ENCODE measurements around the gene CUL4B. TPM values are rescaled to one million over a fixed set of nuclear protein-coding genes. Genes with fewer than 3 reads are reported as not detected.

CUL4B gene
- total and polyA plus RNA-seq, 2 donors (not counting 3 experiments of a cell fraction or from before 2014, with no cell fraction given), result 22.2 to 90.0 TPM

- TF ChIP-seq POLR2A (IDR thresholded peaks at IDR 0.05; ENCODE audit: low read depth, low read length) (peak; percentile 2), FOS (IDR thresholded peaks at IDR 0.05; ENCODE audit: borderline replicate concordance, insufficient read depth, low read length) (no peak)
- H3K9me1 ChIP-seq (replicated peaks; ENCODE audit: control insufficient read depth, extremely low read depth, insufficient read depth, low read length), result no peaks in the 10 kb centered on the region
- H3K9ac ChIP-seq (replicated peaks; ENCODE audit: extremely low read depth, insufficient read depth, low read length), result peak overlapping the region; percentile 86
- H3K4me1 ChIP-seq (ENCODE audit: control insufficient read depth, extremely low read depth, insufficient read depth, low read length), result peaks cover 10% of the 10 kb centered on the region
- peak overlapping the region; percentile 76 to 83 (median 79) for H3K4me3 ChIP-seq (replicated peaks in 1 of 3; ENCODE audit: insufficient read depth in 1 of 3, low read depth in 1 of 3, low read length in 3 of 3)
- H3K4me2 ChIP-seq (ENCODE audit: insufficient read depth, low read length), result peak overlapping the region; percentile 94
- BruUV-seq (replicated peaks), result TSS peak; percentile 81
- peak overlapping the region; percentile 72 for H3K27ac ChIP-seq (ENCODE audit: insufficient read depth, low read depth, low read length)
- no peaks in the 10 kb centered on the region for H3K27me3 ChIP-seq (ENCODE audit: control insufficient read depth in 2 of 2, insufficient read depth in 2 of 2, low read length in 2 of 2)
- H3K9me3 ChIP-seq (replicated peaks; ENCODE audit: control insufficient read depth, insufficient read depth, low read length), result no peaks in the 10 kb centered on the region
- H2AFZ ChIP-seq (ENCODE audit: low read depth, low read length), result no peak overlapping the region
- H3K36me3 ChIP-seq (ENCODE audit: control insufficient read depth in 2 of 2, extremely low read depth in 1 of 2, insufficient read depth in 2 of 2, low read length in 2 of 2), result peaks cover 0 to 3% of the 10 kb centered on the region in 2 experiments
- FAIRE-seq, result no peak
- peak; percentile 45 for DNase-seq (ENCODE audit: low read depth, low spot score)
- peaks cover 29% of the 10 kb centered on the region for H3K79me2 ChIP-seq (ENCODE audit: control insufficient read depth, insufficient read depth, low read length)
- ChIA-PET CTCF (interaction anchor here (1.1 kb wide), 1 partner anchor 14 kb away, joined by 3 read pairs; no protein-coding TSS in a partner anchor), POLR2A (interaction anchor here (0.7 to 2.0 kb wide), 5 partner anchors 10 to 68 kb away, joined by 3 to 17 read pairs (median 6); partner anchors contain the start of gene CUL4B)
- dilution Hi-C loops (cut with MboI; ENCODE audit: extremely low pct_ligation_motif_present, low sequenced_read_pairs) (no loop called here), intact Hi-C loops (cut with micrococcal nuclease) (loop anchor here (2.0 to 5.0 kb wide), 4 partner anchors 26 to 166 kb away; partner anchors contain the start of gene C1GALT1C1)
- no peaks in the 10 kb centered on the region for H4K20me1 ChIP-seq (replicated peaks; ENCODE audit: control insufficient read depth, extremely low read depth, insufficient read depth, low read length)
Observed at GRCh38 chrX:120604361-120604782, 43.6 kb upstream of the CUL4B start.

GRCh38 chrX:120603707-120604360 lies 43.1 kb upstream of the CUL4B start, which contains the start of gene MCTS1:
Gene MCTS1 (plus strand): TSS chrX:120604101. CDS start chrX:120604237, 136 bp downstream.
- peak within 1 kb of the TSS; percentile 94 for H3K4me2 ChIP-seq (ENCODE audit: insufficient read depth, low read length)
- H3K27me3 ChIP-seq (ENCODE audit: control insufficient read depth in 2 of 2, insufficient read depth in 2 of 2, low read length in 2 of 2), result no peaks in the 10 kb centered on the region
- dilution Hi-C loops (cut with MboI; ENCODE audit: extremely low pct_ligation_motif_present, low sequenced_read_pairs), result no loop called here
- H3K27ac ChIP-seq (ENCODE audit: insufficient read depth, low read depth, low read length), result peak within 1 kb of the TSS; percentile 72
- TF ChIP-seq POLR2A (IDR thresholded peaks at IDR 0.05; ENCODE audit: low read depth, low read length) (no peak), POLR2AphosphoS5 (IDR thresholded peaks at IDR 0.05; ENCODE audit: insufficient read depth, low read depth, low read length) (peak; percentile 52)
- no peaks in the 10 kb centered on the region for H3K9me3 ChIP-seq (replicated peaks; ENCODE audit: control insufficient read depth, insufficient read depth, low read length)
- peak within 1 kb of the TSS; percentile 86 for H3K9ac ChIP-seq (replicated peaks; ENCODE audit: extremely low read depth, insufficient read depth, low read length)
- peak within 1 kb of the TSS; percentile 76 to 83 (median 79) for H3K4me3 ChIP-seq (replicated peaks in 1 of 3; ENCODE audit: insufficient read depth in 1 of 3, low read depth in 1 of 3, low read length in 3 of 3)
- BruUV-seq (replicated peaks), result no TSS peak
- no peaks in the 10 kb centered on the region for H4K20me1 ChIP-seq (replicated peaks; ENCODE audit: control insufficient read depth, extremely low read depth, insufficient read depth, low read length)
- H3K9me1 ChIP-seq (replicated peaks; ENCODE audit: control insufficient read depth, extremely low read depth, insufficient read depth, low read length), result no peaks in the 10 kb centered on the region
- DNase-seq (ENCODE audit: low read depth, low spot score) (peak; percentile 94), FAIRE-seq (peak; percentile 89)
- intact Hi-C loops (cut with micrococcal nuclease), result loop anchor here (1.0 to 5.0 kb wide), 6 partner anchors 27 to 167 kb away; partner anchors contain the start of gene C1GALT1C1
- CTCF ChIA-PET, result interaction anchor here (0.7 to 1.1 kb wide), 2 partner anchors 15 to 45 kb away, joined by 3 read pairs; no protein-coding TSS in a partner anchor
- H2AFZ ChIP-seq (ENCODE audit: low read depth, low read length), result peak within 1 kb of the TSS; percentile 35
- H3K4me1 ChIP-seq (ENCODE audit: control insufficient read depth, extremely low read depth, insufficient read depth, low read length), result peaks cover 10% of the 10 kb centered on the region
- H3K79me2 ChIP-seq (ENCODE audit: control insufficient read depth, insufficient read depth, low read length), result peaks cover 29% of the 10 kb centered on the region
- POLR2A ChIA-PET, result interaction anchor here (0.7 to 2.0 kb wide), 6 partner anchors 11 to 68 kb away, joined by 3 to 17 read pairs (median 5); partner anchors contain the start of genes C1GALT1C1 and CUL4B
- H3K36me3 ChIP-seq (ENCODE audit: control insufficient read depth in 2 of 2, extremely low read depth in 1 of 2, insufficient read depth in 2 of 2, low read length in 2 of 2), result peaks cover 0 to 3% of the 10 kb centered on the region in 2 experiments

All from endothelial cell of umbilical vein (primary cell).